ENCODE measurements around the gene ACD. TPM values are rescaled to one million over a fixed set of nuclear protein-coding genes. Genes with fewer than 3 reads are reported as not detected.

ACD gene
- total RNA-seq, 1 experiment from 2014 or later = 41.3 TPM

- ChIA-PET POLR2A (no interaction called here), CTCF (interaction anchor here (0.9 to 10.3 kb wide), 7 partner anchors 13 to 268 kb away, joined by 3 to 137 read pairs (median 6); partner anchors contain the start of genes ATP6V0D1 and CARMIL2)
- TF ChIP-seq OVOL2 (CRISPR knock-in tag; IDR thresholded peaks at IDR 0.05; ENCODE audit: borderline replicate concordance) (no peak), CTCF (IDR thresholded peaks at IDR 0.05) (no peak), ZNF317 (CRISPR knock-in tag; IDR thresholded peaks at IDR 0.05; ENCODE audit: borderline replicate concordance, low read depth) (no peak), CBFB (CRISPR knock-in tag; IDR thresholded peaks at IDR 0.05; ENCODE audit: low read depth) (no peak), ZNF138 (CRISPR knock-in tag; conservative IDR thresholded peaks at IDR 0.05) (no peak), HMGXB4 (CRISPR knock-in tag; IDR thresholded peaks at IDR 0.05) (no peak), ZNF671 (CRISPR knock-in tag; IDR thresholded peaks at IDR 0.05) (no peak)
- Mint-ChIP-seq H3K27me3 (ENCODE audit: low read depth) (peaks cover 19% of the 10 kb centered on the region), H3K36me3 (0 out of 2 replicates have a peak, but pooled peaks cover 4% of the 10 kb centered on the region), H3K27ac (no peak overlapping the region), H3K4me3 (peak overlapping the region; percentile 90), H3K4me1 (peaks cover 15% of the 10 kb centered on the region), H3K9me3 (no peaks in the 10 kb centered on the region)
- DNase-seq (ENCODE audit: low spot score) (no peak), ATAC-seq (no peak)
These were observed 998 bp downstream of the ACD start for GRCh38 chr16:67658849-67659674.

GRCh38 chr16:67657751-67658518 is 2.1 kb downstream of the ACD start:
- CTCF ChIA-PET = interaction anchor here (1.3 kb wide), 1 partner anchor 177 kb away, joined by 3 read pairs; the partner anchor contains the start of gene ATP6V0D1
- peaks cover 17% of the 10 kb centered on the region for H3K4me1 Mint-ChIP-seq
- no peak for ATAC-seq
- 0 out of 2 replicates have a peak, but pooled peaks cover 4% of the 10 kb centered on the region for H3K36me3 Mint-ChIP-seq
- 0 out of 2 replicates have a peak overlapping the region, but pooled peaks have one; percentile 90 for H3K4me3 Mint-ChIP-seq
- no peaks in the 10 kb centered on the region for H3K9me3 Mint-ChIP-seq
- H3K27ac Mint-ChIP-seq = no peak overlapping the region
- POLR2A ChIA-PET = interaction anchor here (0.5 kb wide), 1 partner anchor 65 kb away, joined by 3 read pairs; no protein-coding TSS in a partner anchor
- no peak for TF ChIP-seq ATF1 (CRISPR knock-in tag; IDR thresholded peaks at IDR 0.05)
- TF ChIP-seq SP1 (CRISPR knock-in tag; conservative IDR thresholded peaks at IDR 0.05) = no peak
- TF ChIP-seq NR2C2 (CRISPR knock-in tag; IDR thresholded peaks at IDR 0.05) = no peak
- no peak for TF ChIP-seq MXD4 (CRISPR knock-in tag; IDR thresholded peaks at IDR 0.05; ENCODE audit: borderline replicate concordance)
- no peak for DNase-seq (ENCODE audit: low spot score)
- H3K27me3 Mint-ChIP-seq (ENCODE audit: low read depth) = peaks cover 26% of the 10 kb centered on the region

- H3K36me3 Mint-ChIP-seq = 0 out of 2 replicates have a peak, but pooled peaks cover 4% of the 10 kb centered on the region
- peaks cover 17% of the 10 kb centered on the region for H3K4me1 Mint-ChIP-seq
- no peaks in the 10 kb centered on the region for H3K9me3 Mint-ChIP-seq
- POLR2A ChIA-PET = no interaction called here
- ATAC-seq (no peak), DNase-seq (ENCODE audit: low spot score) (no peak)
- CTCF ChIA-PET = interaction anchor here (1.1 kb wide), 1 partner anchor 136 kb away, joined by 3 read pairs; no protein-coding TSS in a partner anchor
- no peak overlapping the region for H3K4me3 Mint-ChIP-seq
- H3K27ac Mint-ChIP-seq = no peak overlapping the region
- H3K27me3 Mint-ChIP-seq (ENCODE audit: low read depth) = peaks cover 30% of the 10 kb centered on the region
- TF ChIP-seq USF1 (CRISPR knock-in tag; IDR thresholded peaks at IDR 0.05) = no peak
- TF ChIP-seq NFE2L1 (CRISPR knock-in tag; IDR thresholded peaks at IDR 0.05) = no peak
- TF ChIP-seq ZNF281 (CRISPR knock-in tag; IDR thresholded peaks at IDR 0.05) = no peak
- no peak for TF ChIP-seq NFYB (CRISPR knock-in tag; conservative IDR thresholded peaks at IDR 0.05; ENCODE audit: low read depth)
- no peak for TF ChIP-seq CTCF (IDR thresholded peaks at IDR 0.05)
- no peak for TF ChIP-seq ZBTB21 (CRISPR knock-in tag; IDR thresholded peaks at IDR 0.05; ENCODE audit: borderline replicate concordance)
- no peak for TF ChIP-seq SP1 (CRISPR knock-in tag; conservative IDR thresholded peaks at IDR 0.05)
These were observed 2.9 kb downstream of the ACD start for GRCh38 chr16:67657017-67657608.

All from WTC11 (cell line).